Smooth muscle cell (in vitro differentiated cells): ENCODE results near the gene AEBP2. TPM values are rescaled to one million over a fixed set of nuclear protein-coding genes. Genes with fewer than 3 reads are reported as not detected.
"Not testable (repeated sequence)": the region's sequence is repeated elsewhere in the genome, so short reads cannot be mapped to it uniquely, and the experiment has no call there.

ENCODE experiments used
- DNase-seq: peaks from one replicate; lab custom pipeline; 2025; ENCODE audit not compliant: unreplicated experiment; lab: John Stamatoyannopoulos, UW
- H2AFZ ChIP-seq: fragments of 200-600 bp; sonication (generic); 2 replicates; pipeline ENCODE4 v1.6.0; 2016; ENCODE audit warnings: antibody characterized with exemption, low read depth, mild to moderate bottlenecking
- H3F3A ChIP-seq: fragments of 200-600 bp; sonication (generic); 2 replicates; pipeline ENCODE4 v1.6.0; 2017; ENCODE audit warnings: antibody characterized with exemption, low read depth
- H3K27ac ChIP-seq: fragments of 200-600 bp; sonication (generic); 2 replicates; pipeline ENCODE4 v1.5.1; 2016; ENCODE audit warnings: low read depth, mild to moderate bottlenecking
- H3K27me3 ChIP-seq: fragments of 200-600 bp; sonication (generic); 2 replicates; pipeline ENCODE4 v1.6.1; 2016; ENCODE audit warnings: low read depth, mild to moderate bottlenecking
- H3K36me3 ChIP-seq: fragments of 200-600 bp; sonication (generic); 2 replicates; pipeline ENCODE4 v1.5.1; 2016; ENCODE audit warnings: low read depth
- H3K4me1 ChIP-seq: fragments of 200-600 bp; sonication (generic); 2 replicates; pipeline ENCODE4 v1.5.1; 2016; ENCODE audit warnings: low read depth
- H3K4me2 ChIP-seq: fragments of 200-600 bp; sonication (generic); 2 replicates; pipeline ENCODE4 v1.6.0; 2016; ENCODE audit warnings: mild to moderate bottlenecking
- H3K4me3 ChIP-seq: fragments of 200-600 bp; sonication (generic); 2 replicates; pipeline ENCODE4 v1.5.1; 2016; ENCODE audit warnings: mild to moderate bottlenecking
- H3K79me2 ChIP-seq: fragments of 200-600 bp; sonication (generic); 2 replicates; pipeline ENCODE4 v1.6.0; 2016; ENCODE audit warnings: low read depth, mild to moderate bottlenecking
- H3K9ac ChIP-seq: fragments of 200-600 bp; sonication (generic); 2 replicates; pipeline ENCODE4 v1.6.0; 2016; ENCODE audit warnings: low read depth
- H3K9me3 ChIP-seq: fragments of 200-600 bp; sonication (generic); replicated peaks from 2 replicates; pipeline ENCODE4 v1.5.1; 2016; ENCODE audit warnings: low read depth
- H4K20me1 ChIP-seq: fragments of 200-600 bp; sonication (generic); 2 replicates; pipeline ENCODE4 v1.6.0; 2016; ENCODE audit warnings: low read depth
- whole genome bisulfite sequencing: methylation state at CpG from one replicate; pipeline ENCODE4 v1.1.7; 2016; ENCODE audit warnings: low lambda C conversion rate; 5-methylcytosine and 5-hydroxymethylcytosine counted together
- polyA plus RNA-seq: library from polyadenylated mRNA; unstranded; fragments of >200 nt; fragmentation: Nextera tagmentation; extraction: Ambion mirVana; gene quantifications from 2 replicates; pipeline ENCODE4 v1.2.1, GENCODE V29; 2016
- total RNA-seq: library from RNA; depleted of rRNA; stranded (reverse); fragments of >200 nt; gene quantifications from 2 replicates; pipeline ENCODE4 v1.2.3, GENCODE V29; 2014
- TF ChIP-seq, protein P1 (sequence below): fragments of 200-600 bp; sonication (generic); IDR thresholded peaks from 2 replicates; pipeline ENCODE4 v1.5.1; 2017; ENCODE audit warnings: borderline replicate concordance, mild to moderate bottlenecking, antibody characterized with exemption; ENCODE audit not compliant: insufficient read depth, poor library complexity, severe bottlenecking

The AEBP2 gene
- total and polyA plus RNA-seq, 2 experiments from 2014 or later, result 7.6 to 24.5 TPM

DNA sequence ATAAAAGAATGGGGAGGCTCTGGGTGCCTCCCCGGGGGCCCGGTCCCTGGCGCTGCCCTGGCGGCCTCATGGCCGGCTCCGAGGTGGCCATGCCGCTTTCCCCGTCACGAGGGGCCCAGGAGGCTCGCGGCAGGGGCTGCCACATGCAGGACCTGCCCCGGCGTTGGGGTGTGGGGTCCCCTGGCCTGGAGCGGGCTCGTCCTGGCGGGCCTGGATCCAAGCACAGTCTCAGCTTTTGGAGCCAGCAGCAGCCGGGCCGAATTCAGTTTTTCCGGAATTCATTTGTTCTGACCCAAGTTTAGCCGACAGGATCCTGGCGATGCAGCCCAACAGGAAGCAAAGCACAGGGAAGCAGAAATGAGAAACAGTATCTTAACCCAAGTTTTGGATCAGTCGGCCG lies 26.4 kb upstream of the AEBP2 start:
- Histone ChIP-seq H3K4me3 (no peak overlapping the region), H3K4me1 (peaks cover 13% of the 10 kb centered on the region), H3K36me3 (no peaks in the 10 kb centered on the region), H3K27ac (no peak overlapping the region), H3K4me2 (no peak overlapping the region), H3F3A (no peaks in the 10 kb centered on the region), H3K27me3 (no peaks in the 10 kb centered on the region), H4K20me1 (no peaks in the 10 kb centered on the region), H3K9ac (no peak overlapping the region), H2AFZ (no peak overlapping the region), H3K79me2 (no peaks in the 10 kb centered on the region), H3K9me3 (no peaks in the 10 kb centered on the region)
- TF ChIP-seq, protein P1, sequence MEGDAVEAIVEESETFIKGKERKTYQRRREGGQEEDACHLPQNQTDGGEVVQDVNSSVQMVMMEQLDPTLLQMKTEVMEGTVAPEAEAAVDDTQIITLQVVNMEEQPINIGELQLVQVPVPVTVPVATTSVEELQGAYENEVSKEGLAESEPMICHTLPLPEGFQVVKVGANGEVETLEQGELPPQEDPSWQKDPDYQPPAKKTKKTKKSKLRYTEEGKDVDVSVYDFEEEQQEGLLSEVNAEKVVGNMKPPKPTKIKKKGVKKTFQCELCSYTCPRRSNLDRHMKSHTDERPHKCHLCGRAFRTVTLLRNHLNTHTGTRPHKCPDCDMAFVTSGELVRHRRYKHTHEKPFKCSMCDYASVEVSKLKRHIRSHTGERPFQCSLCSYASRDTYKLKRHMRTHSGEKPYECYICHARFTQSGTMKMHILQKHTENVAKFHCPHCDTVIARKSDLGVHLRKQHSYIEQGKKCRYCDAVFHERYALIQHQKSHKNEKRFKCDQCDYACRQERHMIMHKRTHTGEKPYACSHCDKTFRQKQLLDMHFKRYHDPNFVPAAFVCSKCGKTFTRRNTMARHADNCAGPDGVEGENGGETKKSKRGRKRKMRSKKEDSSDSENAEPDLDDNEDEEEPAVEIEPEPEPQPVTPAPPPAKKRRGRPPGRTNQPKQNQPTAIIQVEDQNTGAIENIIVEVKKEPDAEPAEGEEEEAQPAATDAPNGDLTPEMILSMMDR, result no peak
- no peak for DNase-seq
- WGBS, result 99% methylated on average over 23 of the region's 23 CpGs

DNA sequence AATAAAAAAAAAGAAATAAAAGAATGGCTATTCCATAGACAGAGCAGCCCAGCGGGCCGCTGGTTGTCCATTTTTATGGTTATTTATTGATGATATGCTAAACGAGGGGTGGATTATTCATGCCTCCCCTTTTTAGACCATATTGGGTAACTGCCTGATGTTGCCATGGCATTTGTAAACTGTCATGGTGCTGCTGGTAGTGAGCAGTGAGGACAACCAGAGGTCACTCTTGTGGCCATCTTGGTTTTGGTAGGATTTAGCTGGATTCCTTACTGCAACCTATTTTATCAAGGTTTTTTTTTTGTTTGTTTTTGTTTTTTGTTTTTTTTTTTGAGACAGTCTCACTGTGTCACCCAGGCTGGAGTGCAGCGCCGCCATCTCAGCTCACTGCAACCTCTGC lies 25.7 kb upstream of the AEBP2 start:
- H3F3A ChIP-seq, H3K36me3 ChIP-seq, H3K27ac ChIP-seq, H3K9me3 ChIP-seq, H3K4me2 ChIP-seq, H3K79me2 ChIP-seq, H4K20me1 ChIP-seq, H3K9ac ChIP-seq, H3K27me3 ChIP-seq, H3K4me3 ChIP-seq, H2AFZ ChIP-seq, DNase-seq: not testable (repeated sequence)
- WGBS, result 98% methylated on average over 5 of the region's 5 CpGs
- peaks cover 13% of the 10 kb centered on the region for H3K4me1 ChIP-seq

DNA sequence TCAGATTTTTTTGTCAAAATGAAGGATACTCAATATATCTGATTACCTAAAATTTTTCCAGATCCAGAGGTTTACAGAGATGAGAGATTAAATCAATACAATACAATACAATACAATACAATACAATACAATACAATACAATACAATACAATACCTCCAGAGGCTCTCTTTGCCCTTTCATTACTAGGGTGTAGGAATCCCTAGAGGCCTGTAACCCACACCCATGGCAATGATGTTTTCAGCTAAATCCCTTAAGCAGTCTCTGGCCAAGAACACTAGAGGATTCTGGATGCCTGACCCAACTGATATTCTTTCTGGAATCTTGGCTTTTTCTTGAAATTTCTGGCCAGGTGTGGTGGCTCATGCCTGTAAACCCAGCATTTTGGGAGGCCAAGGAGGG lies 23.7 kb upstream of the AEBP2 start:
- Histone ChIP-seq H3K79me2 (no peaks in the 10 kb centered on the region), H3K9ac (no peak overlapping the region), H3K27ac (no peak overlapping the region), H2AFZ (no peak overlapping the region), H3K4me2 (no peak overlapping the region), H3F3A (no peaks in the 10 kb centered on the region), H4K20me1 (no peaks in the 10 kb centered on the region), H3K36me3 (no peaks in the 10 kb centered on the region), H3K27me3 (no peaks in the 10 kb centered on the region), H3K4me1 (no peaks in the 10 kb centered on the region), H3K4me3 (no peak overlapping the region), H3K9me3 (no peaks in the 10 kb centered on the region)
- no peak for DNase-seq
- TF ChIP-seq, protein P1, result no peak

DNA sequence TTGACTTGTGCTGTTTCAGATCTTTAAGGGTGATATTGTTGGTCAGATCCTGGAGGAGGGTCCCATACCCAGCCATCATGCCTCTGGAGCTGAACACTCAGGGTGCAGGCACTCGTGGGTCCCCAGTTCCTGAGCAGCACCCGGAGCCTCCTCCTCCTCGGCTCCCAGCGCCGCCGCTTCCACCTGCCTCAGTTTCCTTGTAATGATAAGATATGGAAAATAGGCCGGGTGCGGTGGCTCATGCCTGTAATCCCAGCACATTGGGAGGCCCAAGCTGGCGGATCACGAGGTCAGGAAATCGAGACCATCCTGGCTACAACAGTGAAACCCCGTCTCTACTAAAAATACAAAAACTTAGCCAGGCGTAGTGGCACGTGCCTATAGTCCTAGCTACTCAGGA lies 20.2 kb upstream of the AEBP2 start:
- no peaks in the 10 kb centered on the region for H3F3A ChIP-seq
- no peaks in the 10 kb centered on the region for H3K79me2 ChIP-seq
- no peaks in the 10 kb centered on the region for H3K9me3 ChIP-seq
- no peaks in the 10 kb centered on the region for H4K20me1 ChIP-seq
- H3K27ac ChIP-seq, result no peak overlapping the region
- H3K9ac ChIP-seq, result no peak overlapping the region
- WGBS, result 98% methylated on average over 14 of the region's 14 CpGs
- TF ChIP-seq, protein P1, result no peak
- H3K27me3 ChIP-seq, result no peaks in the 10 kb centered on the region
- H3K36me3 ChIP-seq, result no peaks in the 10 kb centered on the region
- no peak overlapping the region for H2AFZ ChIP-seq
- H3K4me3 ChIP-seq, result no peak overlapping the region
- no peaks in the 10 kb centered on the region for H3K4me1 ChIP-seq
- H3K4me2 ChIP-seq, result no peak overlapping the region
- DNase-seq, result no peak
